GM21447 (cell line): ENCODE measurements around the gene KRTAP4-11.
"Not testable (repeated sequence)": the region's sequence is repeated elsewhere in the genome, so short reads cannot be mapped to it uniquely, and the experiment has no call there.

ENCODE experiments used
- ATAC-seq: cut with Tn5 transposase; IDR thresholded peaks from one replicate; pipeline ENCODE4 v1.9.1; 2021; ENCODE audit not compliant: unreplicated experiment

Gene KRTAP4-11

DNA sequence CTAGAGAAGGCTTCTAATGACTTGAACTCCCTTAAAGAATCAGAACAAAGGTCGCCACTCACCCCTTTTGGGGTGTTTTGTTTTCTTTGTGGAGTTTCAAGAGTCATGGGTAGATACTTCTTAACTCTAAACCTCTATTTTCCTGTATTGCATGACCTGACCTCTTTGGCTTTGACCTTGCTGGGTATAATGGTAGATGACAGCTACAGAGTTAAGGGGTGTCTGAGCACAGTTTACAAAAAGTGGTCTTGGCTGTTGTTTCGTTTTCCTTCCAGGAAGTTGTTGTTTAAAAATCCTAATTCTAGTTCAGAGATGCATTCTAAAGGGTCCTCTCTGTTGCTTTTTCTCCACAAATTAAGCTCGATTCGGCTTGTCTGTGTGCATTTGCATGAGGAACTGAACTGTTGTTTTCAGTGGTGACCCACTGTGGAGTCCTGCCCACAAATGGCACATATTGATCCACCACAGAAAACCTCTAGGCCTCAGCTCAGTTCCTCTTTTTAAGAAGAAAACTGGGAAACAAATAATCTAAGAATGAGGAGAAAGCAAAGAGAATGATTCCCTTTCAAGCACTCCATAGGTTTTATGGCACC is 29.3 kb downstream of the KRTAP4-11 start:
- ATAC-seq: not testable (repeated sequence)

DNA sequence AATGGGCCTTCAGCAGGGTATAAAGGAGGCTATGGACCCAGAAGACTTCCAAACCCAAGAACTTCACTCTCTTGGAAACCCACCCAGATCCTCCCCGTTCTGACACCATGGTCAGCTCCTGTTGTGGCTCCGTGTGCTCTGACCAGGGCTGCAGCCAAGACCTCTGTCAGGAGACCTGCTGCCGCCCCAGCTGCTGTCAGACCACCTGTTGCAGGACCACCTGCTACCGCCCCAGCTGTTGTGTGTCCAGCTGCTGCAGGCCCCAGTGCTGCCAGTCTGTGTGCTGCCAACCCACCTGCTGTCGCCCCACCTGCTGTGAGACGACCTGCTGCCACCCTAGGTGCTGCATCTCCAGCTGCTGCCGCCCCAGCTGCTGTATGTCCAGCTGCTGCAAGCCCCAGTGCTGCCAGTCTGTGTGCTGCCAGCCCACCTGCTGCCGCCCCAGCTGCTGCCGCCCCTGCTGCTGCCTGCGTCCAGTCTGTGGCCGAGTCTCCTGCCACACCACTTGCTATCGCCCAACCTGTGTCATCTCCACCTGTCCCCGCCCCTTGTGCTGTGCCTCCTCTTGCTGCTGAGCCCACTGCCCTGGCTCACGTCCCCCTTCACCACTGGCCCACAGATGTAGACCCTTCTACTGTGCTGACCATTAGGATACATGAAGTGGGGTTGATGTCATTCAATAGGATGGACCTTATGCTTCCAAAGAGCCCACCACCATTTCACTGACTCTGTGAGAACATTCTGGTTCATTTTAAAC is 33.9 kb downstream of the KRTAP4-11 start, which contains the start of gene KRTAP4-7:
Gene KRTAP4-7, plus strand, starts transcription at position 51 of the 757 bp plus-strand sequence. Its CDS starts 57 bp downstream, at position 108.
- not testable (repeated sequence) for ATAC-seq

GRCh38 chr17:41083427-41083826 is 34.7 kb downstream of the KRTAP4-11 start:
- not testable (repeated sequence) for ATAC-seq

DNA sequence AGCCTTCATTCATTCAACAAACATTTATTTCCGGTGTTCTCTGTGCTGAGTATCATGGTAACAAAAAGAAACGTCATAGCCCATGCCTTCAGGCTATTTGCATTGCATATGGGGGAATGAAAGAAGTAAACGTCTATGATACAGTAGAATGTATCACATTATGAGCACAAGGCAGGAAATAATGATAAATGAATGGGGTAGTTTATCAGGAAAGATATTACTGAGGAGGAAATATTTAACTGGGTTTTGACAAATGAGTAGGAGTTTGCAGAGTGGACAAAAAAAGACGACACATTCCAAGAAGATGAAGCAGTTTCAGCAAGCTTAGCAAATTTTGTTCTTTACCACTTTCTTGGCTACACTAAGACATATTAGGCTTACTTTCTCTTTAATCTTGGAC is 35.5 kb downstream of the KRTAP4-11 start:
- ATAC-seq: no peak

DNA sequence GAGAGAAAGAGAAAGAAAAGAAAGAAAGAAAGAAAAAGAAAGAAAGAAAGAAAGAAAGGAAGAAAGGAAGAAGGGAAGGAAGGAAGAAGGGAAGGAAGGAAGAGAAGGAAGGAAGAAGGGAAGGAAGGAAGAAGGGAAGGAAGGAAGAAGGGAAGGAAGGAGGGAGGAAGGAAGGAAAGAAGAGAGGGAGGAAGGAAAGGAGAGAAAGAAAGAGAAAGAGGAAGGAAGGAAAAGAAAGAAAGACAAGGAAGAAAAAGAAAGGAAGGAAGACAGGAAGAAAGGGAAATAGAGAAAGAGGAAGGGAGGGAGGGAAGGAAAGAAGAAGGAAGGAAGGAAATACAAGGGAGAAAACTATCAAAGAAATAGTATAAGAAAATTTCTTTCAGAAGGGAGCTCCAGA is 41.4 kb downstream of the KRTAP4-11 start:
- no peak for ATAC-seq

DNA sequence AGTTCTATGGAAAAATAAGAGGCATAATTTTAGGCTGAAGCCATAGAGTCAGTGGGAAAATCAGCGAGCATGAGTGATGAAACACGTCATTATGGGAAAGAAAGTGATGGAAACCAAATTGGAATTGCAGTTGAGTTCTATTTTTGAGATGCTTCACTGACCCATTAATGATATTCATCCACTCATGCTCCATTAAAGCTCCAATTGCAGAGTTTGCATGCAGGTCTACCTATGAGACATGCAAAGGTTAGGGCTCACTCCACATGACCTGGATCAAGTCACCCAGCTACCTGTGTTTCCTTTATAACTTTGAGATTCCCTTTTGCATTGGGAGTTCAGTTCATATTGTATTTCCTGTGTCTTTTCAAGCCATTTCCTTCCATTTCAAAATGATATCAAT is 44.5 kb downstream of the KRTAP4-11 start:
- ATAC-seq: no peak

DNA sequence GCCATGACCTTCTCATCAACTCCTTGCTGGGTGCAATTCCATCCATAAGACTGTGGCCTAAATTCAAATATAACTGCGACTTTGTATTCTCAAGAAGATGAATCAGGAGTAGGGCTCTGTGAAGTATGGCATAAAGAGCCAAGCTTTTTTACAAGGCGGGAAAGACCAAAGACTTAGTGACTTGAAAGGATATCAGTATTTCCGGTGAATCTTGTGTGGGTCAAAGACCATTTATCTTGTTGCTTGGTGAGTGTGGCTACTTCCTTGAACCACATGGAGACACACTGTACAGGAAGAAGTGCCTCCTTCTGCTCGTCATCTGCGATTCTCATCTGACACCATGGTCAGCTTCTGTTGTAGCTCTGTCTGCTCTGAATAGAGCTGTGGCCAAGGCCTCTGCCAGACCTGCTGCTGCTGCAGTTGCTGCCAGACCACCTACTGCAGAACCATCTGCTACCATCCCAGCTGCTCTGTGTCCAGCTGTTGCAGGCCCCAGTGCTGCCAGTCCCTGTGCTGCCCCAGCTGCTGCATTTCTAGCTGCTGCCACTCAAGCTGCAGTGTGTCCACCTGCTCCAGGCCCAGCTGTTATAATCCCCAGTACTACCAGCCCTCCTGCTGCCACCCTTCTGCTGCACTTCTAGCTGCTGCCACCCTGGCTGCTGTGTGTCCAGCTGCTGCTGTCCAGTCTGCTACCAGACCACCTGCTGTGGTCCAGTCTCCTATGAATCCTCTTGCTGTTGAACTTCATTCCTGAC is 46.4 kb downstream of the KRTAP4-11 start:
- ATAC-seq: no peak

DNA sequence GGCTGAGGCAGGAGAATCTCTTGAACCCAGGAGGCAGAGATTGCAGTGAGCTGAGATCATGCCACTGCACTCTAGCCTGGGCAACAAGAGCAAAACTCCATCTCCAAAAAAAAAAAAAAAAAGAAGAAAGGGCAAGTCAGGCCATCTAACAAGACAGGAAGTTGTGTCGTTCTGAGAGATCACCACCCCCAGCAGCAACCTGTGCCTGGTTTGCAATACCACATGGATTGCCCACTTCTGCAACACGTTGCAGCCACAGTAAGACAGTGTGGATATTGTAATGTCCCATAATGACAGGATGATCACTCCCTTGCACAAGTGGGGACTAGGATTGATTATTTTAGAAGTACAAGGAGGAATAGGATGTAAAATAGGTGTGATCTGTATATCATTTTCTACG is 49.1 kb downstream of the KRTAP4-11 start:
- ATAC-seq: no peak

DNA sequence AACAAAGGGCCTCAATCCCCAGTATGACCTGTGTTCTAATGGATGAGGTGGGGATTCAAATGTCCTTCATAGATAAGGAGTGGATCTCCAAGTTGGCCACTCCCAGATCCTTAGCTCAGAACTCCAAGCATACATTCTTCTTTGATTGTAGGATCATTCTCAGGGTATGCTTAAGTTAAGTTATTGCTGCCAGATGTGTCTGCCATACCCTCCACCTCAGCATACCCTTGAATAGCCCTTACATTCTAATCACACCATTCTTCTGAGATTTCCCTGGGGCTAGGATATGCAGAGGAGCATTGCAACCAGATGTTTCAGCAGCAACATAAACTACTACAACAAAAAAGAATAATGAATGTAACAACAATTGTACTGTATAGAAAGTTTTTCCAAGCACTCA is 50.9 kb downstream of the KRTAP4-11 start:
- no peak for ATAC-seq
